Kidney tubule cell (primary cell): ENCODE results near the gene ANAPC5.
"Not testable (repeated sequence)": the region's sequence is repeated elsewhere in the genome, so short reads cannot be mapped to it uniquely, and the experiment has no call there.

Experiments used
- DNase-seq: peaks from one replicate; pipeline ENCODE4 v3.0.0-alpha.2; 2018; ENCODE audit warnings: low spot score

Gene ANAPC5

GRCh38 chr12:121310231-121310630 is 42.0 kb downstream of the ANAPC5 start:
- not testable (repeated sequence) for DNase-seq

GRCh38 chr12:121307397-121307796 is 44.8 kb downstream of the ANAPC5 start:
- DNase-seq, result not testable (repeated sequence)

GRCh38 chr12:121304306-121304705 is 47.9 kb downstream of the ANAPC5 start:
- DNase-seq, result no peak

GRCh38 chr12:121301876-121302275 is 50.3 kb downstream of the ANAPC5 start:
- peak; percentile 4 for DNase-seq

- no peak for DNase-seq
Observed at GRCh38 chr12:121300083-121300819, 52.0 kb downstream of the ANAPC5 start.

GRCh38 chr12:121299662-121300061 is 52.5 kb downstream of the ANAPC5 start:
- no peak for DNase-seq

- DNase-seq, result not testable (repeated sequence)
Observed at GRCh38 chr12:121298411-121298810, 53.8 kb downstream of the ANAPC5 start.

GRCh38 chr12:121297435-121297991 is 54.7 kb downstream of the ANAPC5 start:
- peak; percentile 71 for DNase-seq

GRCh38 chr12:121296618-121297434 is 55.4 kb downstream of the ANAPC5 start, which contains the start of gene CAMKK2:
CAMKK2 (minus strand) TSS chr12:121296709; CDS start chr12:121274526, 22,183 bp downstream.
- peak; percentile 89 for DNase-seq

GRCh38 chr12:121295746-121296617 is 56.2 kb downstream of the ANAPC5 start:
- peak; percentile 35 for DNase-seq

GRCh38 chr12:121295116-121295745 is 57.0 kb downstream of the ANAPC5 start:
- DNase-seq, result peak; percentile 26

- no peak for DNase-seq
Observed at GRCh38 chr12:121294151-121294889, 57.9 kb downstream of the ANAPC5 start.

GRCh38 chr12:121293603-121294002 is 58.6 kb downstream of the ANAPC5 start:
- no peak for DNase-seq

GRCh38 chr12:121290410-121290809 is 61.8 kb downstream of the ANAPC5 start:
- no peak for DNase-seq

- DNase-seq, result no peak
Observed at GRCh38 chr12:121289962-121290361, 62.2 kb downstream of the ANAPC5 start.

- no peak for DNase-seq
Observed at GRCh38 chr12:121288986-121289385, 63.2 kb downstream of the ANAPC5 start.

GRCh38 chr12:121288158-121288845 is 63.9 kb downstream of the ANAPC5 start:
- no peak for DNase-seq

- DNase-seq, result peak; percentile 44
Observed at GRCh38 chr12:121287267-121287954, 64.8 kb downstream of the ANAPC5 start.

GRCh38 chr12:121285856-121286255 is 66.4 kb downstream of the ANAPC5 start:
- no peak for DNase-seq
